IPS-NIHi7 (cell line): ENCODE results near the gene UTP15.

Source experiments
- DNase-seq: peaks from one replicate; pipeline ENCODE4 v3.0.0; 2012; ENCODE audit warnings: mixed read lengths; ENCODE audit errors: extremely low spot score

Gene UTP15

DNA sequence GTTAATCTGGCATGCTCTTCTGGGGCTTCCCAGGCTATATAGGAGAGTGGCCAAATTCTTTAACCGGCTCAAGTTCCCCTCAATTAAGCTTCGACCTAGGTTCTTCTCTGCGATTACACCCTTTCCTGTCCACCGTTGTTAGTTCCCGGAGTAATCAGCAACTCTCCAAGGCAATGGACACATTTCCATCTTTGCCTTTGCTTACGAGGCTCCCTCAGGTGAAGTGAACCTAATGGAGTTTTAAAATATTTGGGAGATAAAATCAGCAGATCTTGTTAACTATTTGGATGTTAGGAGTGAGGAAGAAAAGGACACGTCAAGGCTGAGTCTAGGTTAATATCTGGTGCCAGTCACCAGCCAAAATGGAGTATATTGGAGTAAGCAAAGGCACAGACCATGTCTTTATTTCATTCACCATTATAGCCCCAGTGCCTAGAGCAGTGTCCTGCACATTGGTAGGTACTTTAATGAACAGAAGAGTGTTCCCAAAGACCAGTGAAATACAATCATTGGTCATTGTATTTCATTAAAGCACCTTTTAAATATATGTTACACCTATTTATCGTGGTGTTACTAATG lies 515 bp downstream of the UTP15 start:
- no peak for DNase-seq

DNA sequence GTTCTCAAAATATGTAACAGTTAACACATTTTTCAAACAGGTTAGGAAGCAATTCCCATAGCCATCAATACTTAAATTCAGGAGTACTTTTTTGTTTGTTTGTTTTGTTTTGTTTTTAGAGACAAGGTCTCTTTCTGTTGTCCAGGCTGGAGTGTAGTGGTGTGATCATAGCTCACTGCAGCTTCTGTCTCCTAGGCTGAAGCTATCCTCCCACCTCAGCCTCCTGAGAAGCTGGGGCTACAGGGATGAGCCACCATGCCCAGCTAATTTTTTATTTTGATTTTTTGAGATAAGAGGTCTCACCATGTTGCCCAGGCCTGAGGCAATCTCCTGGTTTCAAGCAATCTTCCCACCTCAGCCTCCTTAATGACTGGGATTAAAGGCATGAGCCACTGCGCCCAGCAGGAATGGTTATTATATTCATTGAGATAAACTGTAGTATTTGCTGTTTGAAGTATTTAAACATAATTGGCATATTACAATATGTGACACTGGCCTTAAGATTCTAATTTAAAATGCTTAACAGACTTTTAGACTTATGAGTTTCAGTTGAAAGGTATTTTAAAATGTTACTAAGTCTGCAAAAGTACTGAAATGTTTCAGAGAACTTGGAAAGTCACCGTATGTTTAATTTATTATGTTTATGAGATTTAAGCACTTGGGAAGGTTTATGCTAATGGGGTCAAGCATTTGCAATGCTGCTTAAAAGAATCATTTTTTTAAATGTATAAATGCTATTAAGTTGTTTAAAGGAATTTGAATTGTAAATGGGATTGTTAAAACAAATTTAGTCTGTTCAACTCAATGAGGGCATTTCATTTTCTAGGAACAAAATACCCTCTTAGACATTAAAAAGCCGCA lies 17.0 kb downstream of the UTP15 start:
- no peak for DNase-seq

DNA sequence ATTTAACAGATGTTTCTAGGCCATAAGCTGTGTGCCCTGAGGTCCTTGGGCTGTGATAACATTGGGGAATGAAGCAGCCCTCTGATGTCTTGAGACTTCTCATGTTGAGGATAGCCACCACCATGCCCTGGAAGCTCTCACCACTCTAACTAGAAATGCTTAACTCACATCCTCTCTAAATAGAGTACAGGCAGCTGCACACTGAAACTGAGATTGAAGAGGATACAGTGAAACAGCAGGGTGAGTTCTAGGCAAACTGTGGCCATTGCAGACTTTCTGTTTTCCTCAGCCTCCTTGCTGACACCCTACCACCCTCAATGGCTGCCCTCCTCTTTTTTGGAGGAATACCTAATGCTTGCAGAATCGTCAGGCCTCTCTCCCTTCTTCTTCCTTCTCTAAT lies 22.4 kb downstream of the UTP15 start:
- DNase-seq = no peak

DNA sequence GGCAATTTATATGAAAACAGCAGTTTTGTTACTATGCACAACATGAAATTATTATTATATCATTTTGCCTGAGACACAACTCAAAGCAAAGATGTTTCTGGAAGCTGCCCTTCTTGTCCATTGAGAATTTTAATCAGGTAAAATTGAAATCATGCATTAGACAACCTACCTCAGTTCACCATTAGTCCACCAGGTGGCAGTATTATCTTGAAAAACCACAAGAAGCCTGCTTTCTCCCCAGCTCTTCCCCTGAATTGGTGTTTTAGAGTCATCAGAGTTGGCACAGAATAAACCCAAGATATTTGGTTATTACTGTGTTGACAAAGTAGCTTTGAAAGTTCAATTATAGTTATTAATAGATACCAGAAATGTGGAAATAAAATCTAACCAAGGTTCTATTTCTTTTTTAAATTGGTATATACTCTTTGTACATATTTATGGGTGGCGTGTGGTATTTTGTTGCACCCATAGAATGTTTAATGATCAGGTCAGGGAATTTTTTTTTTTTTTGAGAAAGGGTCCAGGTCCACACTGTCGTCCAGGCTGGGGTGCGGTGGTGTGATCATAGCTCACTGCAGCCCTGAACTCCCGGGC lies 25.7 kb downstream of the UTP15 start:
- DNase-seq = peak; percentile 71

DNA sequence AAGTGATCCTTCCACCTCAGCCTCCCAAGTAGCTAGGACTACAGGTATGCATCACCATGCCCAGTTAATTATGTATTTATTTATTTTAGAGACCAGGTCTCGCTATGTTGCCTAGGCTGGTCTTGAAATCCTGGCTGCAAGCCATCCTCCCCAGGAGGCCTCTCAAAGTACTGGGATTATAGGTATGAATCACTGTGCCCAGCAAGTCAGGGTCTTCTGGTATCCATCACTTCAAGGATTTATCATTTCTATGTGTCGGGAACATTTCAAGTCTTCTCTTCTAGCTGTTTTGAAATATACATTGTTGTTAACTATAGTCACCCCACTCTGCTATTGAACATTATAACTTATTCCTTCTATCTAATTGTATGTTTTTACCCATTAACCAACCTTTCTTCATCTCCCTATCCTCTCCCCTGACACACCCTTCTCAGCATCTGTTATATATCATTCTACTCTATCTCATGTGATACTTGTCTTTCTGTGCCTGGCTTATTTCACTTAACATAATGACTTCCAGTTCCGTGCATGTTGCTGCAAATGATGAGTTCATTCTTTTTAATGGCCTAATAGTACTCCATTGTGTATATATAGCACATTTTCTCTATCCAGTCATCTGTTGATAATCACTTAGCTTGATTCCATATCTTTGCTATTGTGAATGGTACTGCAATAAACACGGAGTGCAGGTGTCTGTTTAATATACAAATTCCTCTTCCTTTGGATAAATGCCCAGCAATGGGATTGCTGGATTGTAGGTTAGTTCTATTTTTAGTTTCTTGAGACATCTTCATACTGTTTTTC lies 26.4 kb downstream of the UTP15 start:
- DNase-seq = no peak

DNA sequence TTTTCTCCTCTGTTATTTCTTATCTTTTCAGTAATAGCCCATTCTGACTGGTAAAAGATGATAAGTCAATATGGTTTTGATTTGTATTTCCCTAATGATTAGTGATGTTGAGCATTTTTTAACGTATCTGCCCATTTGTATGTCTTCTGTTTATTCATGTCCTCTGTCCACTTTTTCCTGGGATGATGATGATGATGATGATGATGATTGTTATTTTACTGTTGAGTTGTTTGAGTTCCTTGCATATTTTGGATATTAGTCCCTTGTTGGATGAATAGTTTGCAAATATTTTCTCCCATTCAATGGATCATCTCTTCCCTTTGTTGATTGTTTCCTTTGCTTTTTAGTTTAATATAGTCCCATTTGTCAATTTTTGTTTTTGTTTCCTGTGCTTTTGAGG lies 27.0 kb downstream of the UTP15 start:
- no peak for DNase-seq

DNA sequence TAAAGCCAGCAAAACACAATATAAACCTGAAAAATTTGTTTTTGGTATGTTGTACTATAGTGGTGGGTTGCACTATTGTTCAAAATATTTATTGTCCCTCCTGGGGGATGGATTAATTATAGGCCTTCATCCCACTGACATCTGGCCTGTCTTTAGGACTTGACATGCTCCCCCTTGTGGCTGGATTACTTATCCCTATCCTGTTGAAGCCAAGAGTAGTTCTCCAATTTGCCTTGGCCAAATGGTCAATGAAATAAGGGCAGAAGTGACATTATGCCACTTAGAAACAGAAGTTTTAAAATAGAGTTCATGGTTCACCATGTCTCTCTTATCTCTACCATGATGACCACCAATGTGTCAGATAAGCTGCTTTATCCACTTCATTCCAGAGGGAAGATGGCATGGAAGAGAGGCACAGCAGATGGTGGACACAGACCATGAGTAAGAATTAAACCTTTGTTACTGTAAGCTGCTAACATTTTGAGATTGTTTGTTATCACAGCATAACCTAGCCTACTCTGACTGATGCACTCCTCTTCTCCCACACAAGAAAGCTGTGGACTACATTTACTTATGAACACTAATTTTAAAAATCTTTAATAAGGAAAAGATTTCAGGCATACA lies 31.3 kb downstream of the UTP15 start:
- peak; percentile 37 for DNase-seq

DNA sequence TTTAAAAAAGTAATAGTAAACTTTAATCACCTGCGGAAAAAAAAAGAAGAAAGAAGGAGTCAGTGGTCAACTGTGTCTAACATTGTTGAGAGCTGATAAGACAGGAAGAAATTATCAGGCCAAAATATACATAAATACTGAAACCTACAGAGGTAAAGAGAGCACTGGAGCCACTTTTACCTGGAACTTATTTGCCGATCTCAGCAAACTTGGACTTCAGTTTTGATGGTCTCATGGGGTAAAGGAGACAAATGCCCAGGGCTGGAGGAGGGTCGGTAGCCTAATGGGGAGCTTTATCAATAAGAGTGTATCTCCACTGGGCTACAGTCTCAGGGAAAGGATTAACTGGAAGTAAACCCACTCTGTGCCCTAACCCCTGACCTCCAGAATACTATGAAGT lies 33.8 kb downstream of the UTP15 start:
- no peak for DNase-seq

DNA sequence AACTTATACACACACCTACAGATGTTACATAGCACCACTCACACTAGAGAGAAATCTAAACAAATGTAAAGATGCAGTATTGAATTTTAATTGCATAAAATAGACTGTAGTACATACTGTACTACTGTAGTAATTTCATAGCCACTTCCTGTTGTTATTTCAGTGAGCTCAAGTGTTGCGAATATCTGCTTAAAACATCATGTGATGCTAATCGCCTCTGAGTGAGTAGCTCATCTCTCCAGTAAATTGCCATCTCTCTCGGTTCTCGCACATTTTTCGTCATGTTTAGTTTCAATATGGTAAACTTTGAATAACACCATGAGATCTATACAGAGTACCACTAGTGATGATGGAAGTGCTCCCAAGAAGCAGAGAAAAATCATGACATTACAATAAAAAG lies 38.5 kb downstream of the UTP15 start:
- no peak for DNase-seq

DNA sequence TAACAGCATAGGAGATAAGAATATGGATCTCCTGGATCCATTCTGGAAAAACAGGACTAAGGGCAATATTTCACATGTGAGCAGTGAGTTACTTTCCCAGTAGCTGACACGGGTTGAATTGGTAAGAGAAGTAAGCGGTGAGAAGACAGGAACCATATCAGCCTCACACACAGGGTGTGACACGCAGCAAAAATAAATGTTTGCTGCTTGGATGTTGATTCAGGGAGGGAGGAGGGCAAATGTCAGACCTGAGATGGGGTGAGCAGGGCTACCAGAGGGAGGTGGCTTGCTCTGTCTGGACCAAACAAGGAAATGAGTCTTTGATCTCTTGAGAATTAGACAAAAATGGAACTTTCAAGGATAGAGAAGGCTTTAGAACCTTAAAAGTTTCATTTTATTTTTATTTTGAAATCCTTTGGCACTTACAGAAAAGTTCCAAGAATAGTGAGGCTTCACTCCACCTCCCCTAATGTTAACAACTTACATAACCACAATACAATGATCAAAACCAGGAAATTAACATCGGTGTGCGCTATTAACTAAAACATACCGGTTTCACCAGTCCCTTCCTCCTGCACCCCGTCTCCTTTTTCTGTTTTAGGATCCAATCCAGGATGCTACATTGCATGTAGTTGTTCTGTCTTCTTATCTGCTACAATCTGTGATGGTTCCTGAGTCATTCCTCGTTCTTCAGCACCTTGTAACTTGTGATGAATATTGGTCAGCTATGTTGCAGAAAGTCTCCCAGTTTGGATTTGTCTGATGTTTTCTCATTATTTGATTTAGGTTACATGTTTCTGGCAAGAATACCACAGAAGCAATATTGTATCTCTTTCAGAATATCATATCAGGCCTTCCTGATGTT lies 39.9 kb downstream of the UTP15 start:
- DNase-seq = no peak

DNA sequence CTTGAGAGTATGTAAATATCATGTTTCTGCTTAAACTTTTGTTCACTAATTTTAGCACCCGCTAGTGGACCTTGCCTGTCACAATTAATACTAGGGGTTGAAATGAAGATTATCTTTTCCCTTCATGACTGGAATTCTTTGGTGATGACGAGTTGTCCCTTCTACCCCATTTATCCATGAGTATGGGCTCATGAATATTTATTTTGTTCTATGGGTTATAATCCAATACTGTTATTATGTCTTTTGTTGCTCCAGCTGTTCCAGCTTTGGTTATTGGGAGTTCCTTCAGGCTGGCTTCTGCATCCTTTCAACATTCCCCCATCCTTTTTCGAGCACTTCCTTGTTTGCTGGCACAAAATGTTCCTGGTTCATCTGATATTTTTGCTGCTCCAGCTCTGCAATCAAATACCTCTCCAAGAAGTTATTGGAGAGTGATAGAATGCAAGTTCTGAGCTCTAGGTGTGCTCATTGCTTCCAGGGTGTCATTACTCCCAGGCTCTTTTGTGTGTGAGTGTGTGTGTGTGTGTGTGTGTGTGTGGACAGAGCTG lies 40.7 kb downstream of the UTP15 start:
- no peak for DNase-seq

DNA sequence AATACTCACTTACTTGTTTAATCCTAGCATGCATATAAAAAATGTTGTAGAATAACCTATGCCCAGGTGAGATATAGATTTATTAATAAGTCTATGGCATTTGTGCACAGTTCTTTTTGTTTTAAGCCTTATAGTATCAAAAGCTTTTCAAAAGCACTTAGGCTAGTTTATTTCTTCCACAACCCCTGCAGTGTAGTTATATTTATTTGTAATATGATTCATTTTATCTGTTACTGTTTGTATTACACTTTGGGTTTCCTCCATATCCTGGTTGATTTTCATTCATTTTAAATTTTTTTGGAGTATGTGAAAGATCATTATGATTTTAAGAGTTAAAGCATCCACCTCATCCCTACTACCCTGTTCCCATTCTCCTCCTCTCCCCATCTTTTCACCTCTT lies 41.7 kb downstream of the UTP15 start:
- no peak for DNase-seq

DNA sequence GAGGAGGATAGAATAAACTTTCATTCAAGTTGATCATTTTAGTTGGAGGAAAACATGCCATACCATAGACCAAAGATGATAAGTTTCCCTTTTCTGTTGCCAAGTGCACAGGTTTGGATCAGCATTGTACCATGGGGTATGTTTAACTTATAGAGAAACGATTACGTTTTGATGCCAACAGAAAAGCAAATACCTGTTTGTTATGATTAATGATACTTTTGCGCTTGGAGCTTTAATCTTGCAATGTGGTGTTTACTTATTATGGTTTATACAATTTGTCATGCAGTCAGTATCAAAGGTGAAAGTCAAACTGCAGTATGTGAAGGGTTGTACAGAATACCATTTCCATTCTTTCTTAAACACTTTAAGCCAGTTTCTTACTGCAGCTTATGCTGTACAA lies 47.3 kb downstream of the UTP15 start:
- DNase-seq = no peak

DNA sequence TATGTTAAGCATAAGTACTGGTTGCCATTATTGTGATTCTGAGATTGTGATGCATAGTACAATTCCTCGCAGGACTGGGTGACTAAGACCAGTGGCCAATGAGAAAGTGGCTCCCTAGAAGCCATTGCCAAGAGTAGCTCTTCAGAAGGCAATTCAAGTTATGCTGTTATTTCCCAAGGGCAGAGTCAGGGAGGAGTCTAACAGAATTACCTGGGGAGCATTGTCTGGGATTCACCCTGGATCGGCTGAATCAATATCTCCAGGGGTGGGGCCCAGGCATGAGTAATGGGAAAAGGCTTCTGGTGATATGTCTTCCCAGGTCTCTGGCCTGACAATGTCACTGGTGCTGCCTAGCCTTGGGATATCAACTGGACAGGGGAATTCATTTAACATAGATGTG lies 49.5 kb downstream of the UTP15 start:
- DNase-seq = no peak

DNA sequence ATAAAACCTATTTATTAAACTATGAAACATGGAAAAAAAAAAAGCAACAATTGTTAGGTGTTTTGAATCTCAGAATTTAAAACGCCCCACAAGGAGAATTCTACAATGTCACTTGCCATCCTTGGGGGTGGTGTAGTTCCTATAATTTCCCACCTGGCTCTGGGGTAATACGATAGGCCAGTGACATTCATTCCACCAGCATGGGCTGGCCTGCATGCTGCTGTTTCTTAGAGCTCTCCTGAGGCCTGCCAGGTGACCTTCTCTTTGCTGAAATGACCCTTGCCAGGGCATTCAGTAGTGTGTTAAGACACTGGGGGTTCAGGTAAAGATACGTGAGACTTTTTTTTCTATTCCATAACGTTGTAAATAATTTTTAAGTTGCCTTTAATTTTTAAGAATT lies 50.4 kb downstream of the UTP15 start:
- DNase-seq = no peak

DNA sequence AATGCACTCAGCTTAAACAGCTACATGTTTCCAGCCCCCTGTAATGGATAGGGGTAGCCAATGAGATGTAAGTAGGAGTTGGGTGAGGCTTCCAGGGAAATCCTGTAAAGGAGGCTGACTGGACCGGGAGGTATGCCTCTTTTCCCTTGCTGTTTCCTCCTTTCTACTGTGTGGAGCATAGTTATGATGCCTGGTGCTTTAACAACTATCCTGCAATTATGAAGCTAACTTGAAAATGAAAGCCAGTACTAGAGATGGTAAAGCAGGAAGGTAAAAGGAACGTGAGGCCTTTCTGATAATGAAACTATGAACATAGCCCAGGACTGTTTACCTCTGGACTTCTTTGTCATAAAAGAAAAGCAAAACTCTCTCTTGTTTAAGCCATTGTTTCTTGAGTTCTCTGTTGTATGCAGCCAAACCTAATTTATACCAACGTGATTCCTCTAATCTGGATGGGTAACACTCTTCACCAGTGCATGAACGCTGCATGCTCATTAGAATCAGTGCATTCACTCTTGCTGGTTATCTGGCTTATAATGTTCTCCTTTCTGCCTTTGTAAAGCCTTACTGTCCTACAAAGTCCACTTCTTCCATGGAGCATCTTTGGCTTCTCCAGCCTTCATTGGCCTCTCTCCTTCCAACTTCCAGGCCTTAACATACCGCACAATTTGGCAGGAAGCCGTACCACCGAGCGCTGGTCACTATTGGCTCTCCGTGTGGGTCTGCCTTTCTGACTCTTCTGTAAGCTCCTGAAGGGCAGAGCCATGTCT lies 52.2 kb downstream of the UTP15 start:
- DNase-seq = no peak

DNA sequence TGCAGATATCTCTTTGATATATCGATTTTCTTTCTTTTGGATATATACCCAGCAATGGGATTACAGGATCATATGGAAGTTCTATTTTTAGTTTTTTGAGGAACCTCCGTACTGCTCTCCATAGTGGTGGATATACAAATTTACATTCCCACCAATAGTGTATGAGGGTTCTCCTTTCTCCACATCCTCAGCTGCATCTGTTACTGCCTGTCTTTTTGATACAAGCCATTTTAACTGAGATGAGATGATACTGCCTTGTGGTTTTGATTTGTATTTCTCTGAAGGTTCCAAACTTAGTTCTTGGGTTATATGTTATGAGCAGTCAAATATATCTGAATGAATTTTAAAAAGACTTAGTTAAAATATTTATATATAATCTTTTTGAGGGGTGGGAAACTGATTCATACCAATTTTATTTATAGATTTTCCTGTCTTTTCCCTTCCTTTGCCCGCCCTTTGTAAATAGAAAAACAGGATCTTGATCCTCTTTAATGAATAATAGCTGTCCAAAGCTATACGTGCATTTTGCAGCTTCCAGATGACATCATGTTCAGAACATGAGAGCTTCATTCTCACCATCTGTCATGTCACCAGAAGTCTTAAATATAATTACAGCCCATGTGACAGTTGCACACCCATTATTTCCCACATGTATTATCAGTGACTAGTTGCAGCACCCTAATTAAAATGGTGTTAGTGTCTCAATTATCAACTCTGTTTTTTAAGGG lies 54.2 kb downstream of the UTP15 start:
- DNase-seq = no peak

DNA sequence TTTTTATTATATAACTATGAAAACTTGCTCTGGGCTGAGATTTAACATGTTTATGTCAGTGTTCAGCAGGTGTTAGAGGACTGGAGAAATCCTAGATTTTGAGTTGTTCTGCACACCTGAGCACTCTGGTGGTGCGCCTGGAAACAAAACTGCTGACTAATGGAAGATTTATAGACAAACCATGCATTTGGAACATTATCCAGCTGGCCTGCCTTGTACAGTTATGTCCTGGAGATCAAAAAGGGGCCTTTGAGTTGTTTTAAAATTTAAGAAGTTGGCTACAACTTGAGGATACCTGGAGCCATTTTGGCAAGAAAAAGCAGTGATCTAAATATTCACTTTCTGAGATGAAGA lies 54.8 kb downstream of the UTP15 start:
- no peak for DNase-seq

DNA sequence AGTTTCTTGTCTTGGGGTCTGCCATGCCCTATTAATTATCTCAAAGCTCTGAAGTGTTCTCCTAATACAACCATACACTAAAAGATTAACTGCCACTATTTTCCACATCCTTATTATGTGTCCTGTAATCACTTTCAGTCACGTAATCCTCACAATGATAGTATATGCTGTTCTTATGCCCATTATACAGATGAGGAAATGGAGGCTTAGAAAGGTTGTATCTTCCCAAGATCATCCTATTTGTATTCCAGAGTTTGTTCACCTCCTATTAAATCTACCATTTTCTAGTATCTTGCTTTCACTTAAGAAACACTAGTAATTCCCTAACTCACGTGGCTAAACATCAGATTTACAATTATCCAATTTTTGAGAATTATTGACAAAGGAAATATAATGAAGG lies 57.5 kb downstream of the UTP15 start:
- DNase-seq = no peak
